SH-SY5Y (cell line): ENCODE measurements around the gene TRAPPC4.

Source experiments
- GATA2 ChIP-seq: IDR thresholded peaks from 2 replicates; pipeline ENCODE4 v1.6.1; 2011; ENCODE audit warnings: mild to moderate bottlenecking, low read depth, low read length
- GATA3 ChIP-seq: IDR thresholded peaks from 2 replicates; pipeline ENCODE4 v1.6.1; 2011; ENCODE audit warnings: low read depth, mild to moderate bottlenecking, low read length, moderate library complexity

DNA sequence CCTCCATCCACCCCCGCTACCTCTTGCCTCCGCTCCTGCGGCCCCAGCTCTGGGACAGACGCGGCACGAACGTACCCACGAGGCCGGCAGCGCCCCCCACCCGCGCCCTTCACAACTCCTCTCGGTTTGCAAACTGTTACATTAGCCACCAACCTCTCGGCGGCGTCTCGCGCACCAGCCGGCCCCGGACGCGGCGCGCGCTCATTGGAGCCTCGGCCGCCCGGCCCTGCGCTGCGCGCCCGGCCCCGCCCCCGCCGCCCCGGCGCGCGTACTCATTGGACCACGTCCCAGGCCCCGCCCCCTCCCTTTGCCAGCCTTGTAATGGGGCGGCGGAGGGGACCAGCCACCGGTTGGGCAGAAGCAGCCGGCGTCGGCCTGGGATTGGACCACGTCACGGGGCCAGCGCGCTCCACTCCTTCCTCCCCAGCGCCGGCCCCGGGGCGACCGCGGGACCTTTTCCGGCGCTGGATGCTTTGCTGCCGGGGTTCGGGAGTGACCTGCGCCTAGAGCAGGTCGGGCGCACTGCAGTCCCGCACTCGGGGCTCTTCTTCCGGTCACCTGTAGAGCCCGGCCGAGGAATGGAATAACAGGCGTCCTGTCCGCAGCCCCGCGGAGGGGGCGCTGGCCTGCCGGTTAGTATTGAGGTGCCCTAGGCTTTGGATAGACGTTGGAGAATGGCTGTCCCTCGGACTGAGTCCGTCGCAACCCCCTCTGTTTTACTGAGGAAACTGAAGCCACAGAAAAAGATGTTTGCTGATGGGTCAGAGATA lies 38.6 kb downstream of the TRAPPC4 start, which contains the start of gene HYOU1:
- TF ChIP-seq GATA3 (no peak), GATA2 (peak; percentile 69)
